DMS53 treated with DMSO at 0.1 percent for 48 hours (cell line): ENCODE data around the gene RELT.
A peak's percentile ranks its signal among the peaks of the same experiment; 100 is the strongest.

Source experiments
- DNase-seq: peaks from one replicate; lab custom pipeline; 2025; ENCODE audit not compliant: unreplicated experiment; lab: John Stamatoyannopoulos, UW

The RELT gene

DNA sequence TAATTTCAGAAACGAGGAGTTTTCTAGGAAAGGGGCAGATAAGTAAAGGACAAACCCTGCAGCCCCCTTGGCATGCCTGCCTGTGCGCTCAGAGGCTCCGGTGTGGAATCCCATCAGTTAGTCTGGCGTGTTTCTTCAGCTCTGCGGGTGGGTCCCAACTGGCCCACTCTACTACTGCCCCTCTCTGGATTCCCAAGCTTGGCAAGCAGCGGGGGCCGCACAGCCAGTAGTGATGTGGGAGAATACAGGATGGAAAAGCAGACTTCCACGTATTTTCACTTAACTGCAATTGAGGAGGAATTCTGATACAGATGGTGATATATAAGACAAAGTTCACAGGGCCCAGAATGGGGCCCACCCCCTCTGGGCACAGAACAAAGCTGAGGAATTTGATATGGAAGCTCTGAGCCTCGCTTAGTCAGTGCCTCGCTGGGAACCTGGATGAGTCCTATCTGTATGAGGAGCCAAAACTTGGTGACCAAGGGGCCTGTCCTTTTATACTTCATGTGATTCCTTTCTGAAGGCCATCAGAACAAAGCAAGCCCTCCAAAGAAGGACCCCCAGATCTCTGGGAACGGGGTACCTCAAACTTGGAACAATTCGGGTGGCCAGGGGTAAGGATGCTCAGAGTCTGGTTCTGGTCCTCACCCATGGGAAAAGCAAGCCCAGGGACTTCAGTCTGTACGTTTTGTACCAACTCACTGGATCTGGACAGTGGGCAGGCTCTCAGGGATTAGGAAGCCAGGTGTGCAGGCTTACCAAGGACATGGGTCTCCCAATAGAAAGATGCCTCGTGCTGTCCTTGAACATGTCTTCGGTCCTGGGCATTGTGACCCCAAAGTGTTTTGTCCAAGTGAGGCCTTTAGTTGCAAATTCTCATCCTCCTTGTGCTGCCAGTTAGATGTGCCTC is 26.0 kb downstream of the RELT start:
- no peak for DNase-seq

DNA sequence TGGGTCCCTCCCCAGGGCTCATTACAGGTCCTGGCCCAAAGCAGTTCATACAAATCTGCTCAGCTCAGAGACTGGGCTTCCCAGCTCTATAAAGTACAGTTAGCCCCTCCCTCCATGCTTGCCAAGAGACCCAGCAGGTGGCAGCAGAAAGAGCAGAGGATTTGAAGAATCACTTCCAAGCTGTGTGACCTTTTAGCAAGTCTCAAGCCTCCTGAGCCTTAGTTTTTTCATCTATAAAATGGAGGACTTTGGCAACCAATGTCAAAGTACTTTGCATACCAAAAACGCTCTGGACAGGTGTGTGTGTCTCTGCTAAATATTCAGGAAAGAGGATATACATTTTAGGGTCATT is 26.6 kb downstream of the RELT start:
- DNase-seq: peak; percentile 38

DNA sequence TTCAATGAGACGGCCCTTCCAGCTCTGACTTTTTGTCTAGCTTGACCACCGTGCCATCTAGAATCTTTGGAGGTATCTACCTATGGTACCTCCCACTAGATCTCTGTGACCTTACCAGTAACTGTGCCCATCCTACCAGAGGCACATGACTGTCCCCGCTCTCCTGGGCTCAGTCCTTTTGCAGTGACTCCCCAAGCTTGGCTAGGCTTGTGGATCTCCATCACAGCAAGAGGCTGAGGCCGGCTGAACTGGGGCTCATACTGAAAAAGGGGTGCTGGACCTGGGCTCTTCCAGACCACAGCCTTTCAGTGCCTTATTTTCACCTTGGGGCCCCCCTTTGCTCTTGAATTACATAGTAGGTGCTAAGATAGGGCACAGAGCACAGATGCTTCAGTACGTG is 27.3 kb downstream of the RELT start:
- no peak for DNase-seq

DNA sequence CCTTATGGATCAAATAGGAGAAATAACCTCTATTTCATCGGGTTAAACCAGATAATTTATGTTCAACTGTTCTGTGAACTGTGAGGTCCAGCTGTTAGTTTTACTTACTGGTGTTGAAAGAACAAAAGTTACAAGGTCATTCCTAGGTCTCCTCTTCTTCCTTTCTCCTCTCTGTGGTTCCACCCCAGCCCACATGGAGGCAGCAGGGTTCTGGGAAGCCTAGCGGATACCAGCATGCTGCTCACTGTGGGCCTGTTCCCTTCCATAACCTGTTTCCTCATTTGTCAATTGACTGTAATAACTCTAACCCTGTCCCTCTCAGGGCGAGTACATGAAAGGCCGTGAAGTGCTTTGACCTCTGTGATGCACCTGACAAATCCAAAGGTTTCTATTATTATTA is 27.8 kb downstream of the RELT start:
- peak; percentile 41 for DNase-seq

DNA sequence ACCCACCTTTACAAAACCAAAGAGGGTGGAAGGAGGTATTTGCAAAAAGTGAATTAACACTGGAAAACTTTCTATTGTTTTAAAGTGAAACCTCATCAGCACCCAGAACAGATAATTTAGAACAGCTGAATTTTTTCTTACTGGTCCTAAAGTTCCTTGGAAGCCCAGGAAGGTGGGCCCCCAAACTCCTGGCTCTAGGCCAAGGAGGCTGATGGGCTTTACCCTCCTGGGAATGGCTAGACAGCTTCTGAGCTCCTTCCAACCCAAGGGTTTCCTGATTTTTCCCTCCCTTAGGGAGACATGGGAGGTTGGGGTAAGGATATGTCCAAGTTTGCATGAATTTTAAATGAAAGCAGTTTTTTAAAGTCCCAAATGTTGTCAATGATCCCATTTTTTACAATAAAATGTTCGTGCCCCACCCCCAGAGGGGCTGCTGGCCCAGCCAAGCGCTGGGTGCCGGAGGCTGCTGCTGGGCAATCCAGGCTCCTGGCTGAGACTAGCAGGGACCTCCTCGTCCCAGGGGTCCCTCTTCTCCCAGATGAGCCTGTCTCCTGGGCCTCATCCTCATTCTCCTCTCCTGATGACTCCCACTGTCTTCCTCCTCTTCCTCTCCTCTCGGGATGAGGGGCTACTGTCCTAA is 28.4 kb downstream of the RELT start:
- no peak for DNase-seq

DNA sequence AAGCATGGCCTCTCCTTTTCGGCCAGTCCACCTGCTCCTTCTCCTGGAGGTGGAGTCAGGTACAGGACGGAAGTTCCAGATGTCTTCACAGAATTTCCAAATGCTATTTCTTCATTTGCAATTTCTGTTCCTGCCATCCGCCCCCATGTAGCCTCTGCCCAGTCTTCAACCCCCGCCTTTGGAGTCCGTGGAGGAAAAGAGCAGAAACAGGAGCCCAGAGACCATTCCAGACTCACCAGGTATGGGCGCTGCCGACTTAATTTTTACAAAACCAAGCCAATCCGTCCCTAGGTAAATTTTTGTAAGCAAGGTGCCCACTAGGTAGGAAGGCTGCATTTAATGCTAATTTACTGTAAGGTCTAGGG is 28.9 kb downstream of the RELT start:
- DNase-seq: no peak

DNA sequence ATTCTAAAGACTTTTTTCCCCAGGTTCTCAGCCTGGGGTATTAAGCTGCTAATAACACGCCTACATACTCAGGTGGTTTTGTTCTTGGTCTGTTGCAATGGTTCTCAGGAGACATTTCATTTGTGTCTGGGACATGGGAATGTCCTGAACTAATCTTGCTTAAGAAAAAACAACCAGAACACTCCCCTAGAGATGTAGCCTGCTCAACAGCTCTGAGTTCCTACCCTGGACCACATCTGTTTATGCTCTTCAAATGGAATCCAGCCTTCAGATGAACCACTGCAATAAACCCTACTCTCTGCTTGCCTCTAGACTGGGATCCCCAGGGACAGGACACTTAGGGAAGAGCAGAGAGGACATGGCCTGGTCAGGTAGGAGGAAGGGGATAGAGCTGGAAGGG is 29.9 kb downstream of the RELT start:
- no peak for DNase-seq

DNA sequence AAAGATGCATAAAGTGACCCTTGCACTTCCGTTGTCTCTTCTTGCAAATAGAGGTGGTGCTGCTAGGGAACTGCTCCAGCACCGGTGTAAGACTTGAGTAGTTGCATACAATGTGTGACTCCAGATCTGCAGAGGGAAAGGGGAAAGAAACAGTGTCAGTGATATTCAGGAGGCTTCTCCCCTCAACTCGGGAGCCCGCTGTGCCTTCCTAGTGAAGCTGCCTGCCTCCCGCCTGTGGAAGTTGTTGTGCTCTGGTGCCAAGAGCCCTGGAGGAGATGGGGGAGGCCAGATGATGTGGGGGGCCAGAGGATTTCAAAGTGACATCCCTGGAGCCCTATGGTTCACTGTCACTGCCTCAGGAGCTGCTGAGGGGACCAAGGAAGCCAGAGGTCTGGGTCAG is 30.4 kb downstream of the RELT start:
- DNase-seq: no peak

DNA sequence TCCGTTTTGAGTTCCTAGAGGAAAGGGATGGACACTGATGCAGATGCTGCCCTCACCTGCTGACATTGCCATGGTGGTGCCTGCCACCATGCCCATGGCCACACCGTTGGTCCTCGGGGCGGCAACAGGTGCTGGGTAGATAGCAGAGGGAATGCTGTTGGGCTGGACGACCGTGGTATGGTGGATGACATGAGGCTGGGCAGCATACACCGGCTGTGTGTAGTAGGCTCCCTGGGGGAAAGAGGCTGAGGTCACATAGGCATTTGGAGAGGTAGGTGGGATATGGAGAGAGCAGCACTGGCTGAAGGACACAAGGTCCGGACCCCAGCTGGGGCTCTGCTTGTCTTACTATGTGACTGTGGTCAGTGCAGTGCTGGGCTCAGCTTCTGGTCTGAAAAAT is 33.2 kb downstream of the RELT start:
- DNase-seq: no peak

DNA sequence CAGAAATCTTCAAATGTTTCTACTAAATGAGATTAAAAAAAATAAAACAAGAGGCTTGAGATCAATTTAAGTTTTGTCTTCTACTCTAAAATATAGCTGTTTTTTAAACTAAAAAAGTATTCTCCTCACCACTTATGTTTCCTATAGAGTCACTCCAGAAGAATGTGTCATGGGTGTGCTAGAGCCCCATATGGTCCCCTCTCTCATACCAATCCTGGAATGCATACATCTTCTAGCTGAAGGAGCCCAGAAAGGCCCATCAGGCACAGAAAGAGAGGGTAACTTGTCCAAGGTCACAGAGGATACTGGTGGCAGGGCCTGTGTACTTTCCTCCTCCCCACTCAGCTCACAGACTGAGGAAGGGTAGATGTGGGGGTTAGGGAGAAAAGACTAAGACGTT is 34.4 kb downstream of the RELT start:
- no peak for DNase-seq

DNA sequence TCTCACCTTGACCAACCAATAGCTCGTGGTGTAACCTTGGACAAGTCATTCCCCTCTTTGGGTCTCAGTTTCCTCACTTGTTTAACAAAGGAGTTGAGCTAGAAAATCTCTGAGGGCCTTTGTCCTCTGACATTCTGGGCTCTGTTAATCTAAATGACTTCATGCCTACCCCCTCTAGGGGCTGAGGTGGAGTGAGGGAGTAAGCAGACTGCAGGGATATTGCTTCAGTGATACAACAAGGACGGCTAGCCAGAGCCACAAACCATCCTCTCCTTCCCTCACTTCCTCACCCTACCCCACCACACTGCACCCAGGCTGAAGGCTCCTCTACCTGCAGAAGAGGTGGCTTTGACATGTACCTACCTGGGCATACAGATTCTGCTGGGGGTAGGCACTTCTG is 34.8 kb downstream of the RELT start:
- DNase-seq: no peak

DNA sequence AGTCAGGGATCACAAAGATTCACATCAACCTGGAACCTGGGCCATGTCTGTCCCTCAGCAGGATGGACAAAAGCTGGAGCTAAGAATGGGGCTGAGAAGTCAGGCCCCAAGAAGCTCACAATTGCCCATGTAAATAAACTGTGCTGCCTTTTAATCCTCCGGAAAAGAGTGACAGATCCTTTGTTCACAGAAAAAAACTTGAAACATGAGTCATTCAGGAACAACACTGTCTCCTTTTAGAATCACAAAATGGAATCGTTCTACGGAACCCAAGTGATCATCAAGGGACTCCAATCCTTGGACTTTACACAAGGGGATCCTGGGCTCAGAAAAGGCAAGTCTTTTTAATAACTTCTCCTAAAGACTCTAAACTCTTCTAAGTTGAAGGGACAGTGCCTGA is 36.1 kb downstream of the RELT start:
- peak; percentile 61 for DNase-seq

DNA sequence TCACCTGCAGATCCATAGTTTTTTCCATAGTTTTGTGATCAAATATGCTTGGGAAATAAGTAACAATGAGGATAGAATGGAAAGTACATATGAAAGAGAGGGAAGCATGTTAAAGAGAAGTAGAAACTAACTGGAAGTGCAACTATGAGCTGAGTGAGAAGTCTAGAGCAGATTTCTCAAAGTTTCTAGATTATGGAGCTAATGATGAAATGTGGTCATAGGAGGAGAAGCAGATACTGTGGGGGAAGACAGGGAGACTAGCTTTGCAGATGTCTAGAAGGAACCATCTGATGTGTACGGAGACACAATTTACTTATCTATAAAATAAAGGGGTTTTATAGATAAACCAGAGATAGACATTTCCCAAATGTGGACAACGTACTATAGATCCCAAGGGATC is 37.1 kb downstream of the RELT start:
- DNase-seq: no peak

DNA sequence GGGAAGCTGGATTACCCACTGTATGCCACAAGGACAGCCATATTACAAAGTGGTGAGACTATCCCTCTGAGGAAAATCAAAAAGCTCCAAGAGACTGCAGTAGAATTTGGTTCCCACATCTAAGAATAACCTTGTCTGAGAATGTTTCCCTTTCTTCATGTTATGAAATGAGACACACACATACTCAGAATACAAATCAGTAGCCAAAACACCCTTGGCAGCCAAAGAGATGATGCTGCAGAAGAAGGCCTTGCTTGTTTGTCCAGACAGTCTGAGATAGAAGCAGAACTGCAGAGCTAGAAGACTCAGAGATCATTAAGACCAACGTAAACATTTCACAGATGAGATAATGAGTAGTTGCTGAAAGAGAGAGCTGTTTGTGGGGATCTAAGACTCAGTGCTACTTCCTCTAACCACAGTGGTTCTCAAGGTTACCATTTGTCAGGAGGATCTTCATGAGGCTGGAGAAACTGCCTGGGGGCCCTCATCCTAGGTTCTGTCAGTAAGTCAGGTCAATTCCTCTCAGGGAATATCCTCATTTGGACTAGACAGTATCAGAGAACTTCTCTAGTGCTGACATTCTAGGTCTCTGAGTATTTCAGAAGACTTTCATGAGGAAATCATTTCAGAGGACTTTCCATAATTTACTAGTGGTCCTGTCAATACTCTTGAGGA is 38.9 kb downstream of the RELT start:
- no peak for DNase-seq

DNA sequence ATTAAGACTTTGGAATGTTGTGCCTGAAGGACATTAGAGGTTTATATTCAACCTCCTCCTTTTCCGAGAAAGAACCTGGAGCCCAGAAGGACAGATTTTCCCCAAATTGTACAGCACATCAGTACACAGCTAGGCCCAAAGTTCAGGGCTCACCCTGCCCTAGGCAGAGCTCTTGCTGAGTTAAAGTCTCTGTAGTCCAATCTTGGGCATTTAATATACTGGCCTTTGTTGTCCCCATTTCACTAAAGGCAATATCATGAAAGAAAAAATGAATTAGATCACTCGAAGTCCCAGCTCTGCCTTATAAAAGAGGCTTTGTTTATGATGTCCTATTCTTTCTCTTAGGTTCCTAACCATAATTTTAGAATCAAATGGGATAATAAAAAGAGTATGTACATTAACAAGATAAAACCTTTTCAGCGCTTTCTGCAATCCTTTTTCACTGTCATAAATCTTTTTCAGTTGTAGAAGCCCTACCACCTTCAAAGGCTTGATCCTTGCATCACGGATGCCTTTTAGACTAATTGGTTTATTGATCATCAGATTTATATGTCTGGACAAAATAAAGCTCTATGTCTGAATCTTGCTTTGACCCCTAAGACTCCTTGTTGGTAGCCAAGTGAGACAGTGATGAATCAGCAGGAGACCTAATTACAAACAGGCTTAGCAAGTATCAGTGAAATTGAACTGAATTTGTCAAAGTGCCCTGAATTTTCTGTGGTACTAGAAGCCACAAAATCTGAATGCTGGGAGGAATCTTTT is 39.8 kb downstream of the RELT start:
- DNase-seq: no peak

DNA sequence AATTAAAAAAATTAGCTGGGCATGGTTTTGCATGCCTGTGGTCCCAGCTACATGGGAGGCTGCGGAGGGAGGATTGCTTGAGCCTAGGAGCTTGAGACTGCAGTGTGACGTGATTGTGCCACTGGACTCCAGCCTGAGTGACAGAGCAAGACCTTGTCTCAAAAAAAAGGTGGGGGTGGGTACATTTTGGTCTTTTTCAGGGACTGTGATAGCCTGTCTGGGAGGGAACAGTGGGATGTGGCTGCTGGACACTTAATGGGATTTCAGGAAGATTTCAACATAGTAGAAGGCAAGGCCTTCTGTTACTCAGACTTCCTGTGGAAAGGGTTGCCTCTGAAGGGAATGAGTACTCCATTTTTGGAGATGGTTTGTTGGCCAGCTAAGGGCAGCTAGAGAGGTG is 40.6 kb downstream of the RELT start:
- no peak for DNase-seq

DNA sequence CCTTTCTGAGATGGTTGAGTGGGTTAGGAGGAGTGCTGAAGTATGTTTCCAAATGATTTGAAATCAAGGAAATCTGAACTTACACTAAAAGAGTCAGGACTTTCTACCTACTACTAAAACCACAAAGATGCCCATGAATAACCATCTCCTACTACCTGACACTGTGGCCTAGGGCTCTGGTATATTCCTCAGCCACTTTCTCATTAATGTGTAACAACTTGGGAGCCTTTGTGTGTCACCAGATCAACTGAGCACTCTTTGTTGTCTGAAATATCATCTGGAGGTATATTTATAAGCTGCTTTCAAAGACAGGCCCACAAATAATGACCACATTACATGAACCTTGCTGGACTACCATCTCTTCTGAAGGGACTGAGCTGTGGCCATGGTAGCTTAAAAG is 43.9 kb downstream of the RELT start:
- no peak for DNase-seq

DNA sequence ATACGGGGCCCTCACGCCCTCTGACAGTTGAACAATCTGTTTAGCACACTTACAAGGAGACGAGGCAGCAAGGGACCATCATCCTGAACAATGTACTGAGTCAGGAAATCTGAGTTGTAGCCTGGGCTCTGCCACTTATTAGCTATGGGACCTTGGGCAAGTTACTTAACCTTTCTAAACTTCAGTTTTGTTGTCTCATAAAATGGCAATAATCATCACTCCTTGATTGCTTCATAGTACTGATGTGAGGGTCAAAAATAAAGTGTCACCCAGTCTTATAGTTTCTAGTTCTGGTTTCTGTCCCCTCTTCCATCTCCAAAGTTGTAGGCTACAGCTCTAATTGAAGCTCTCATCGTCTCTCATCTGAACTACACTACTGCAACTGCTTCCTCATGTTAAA is 46.7 kb downstream of the RELT start:
- DNase-seq: no peak

DNA sequence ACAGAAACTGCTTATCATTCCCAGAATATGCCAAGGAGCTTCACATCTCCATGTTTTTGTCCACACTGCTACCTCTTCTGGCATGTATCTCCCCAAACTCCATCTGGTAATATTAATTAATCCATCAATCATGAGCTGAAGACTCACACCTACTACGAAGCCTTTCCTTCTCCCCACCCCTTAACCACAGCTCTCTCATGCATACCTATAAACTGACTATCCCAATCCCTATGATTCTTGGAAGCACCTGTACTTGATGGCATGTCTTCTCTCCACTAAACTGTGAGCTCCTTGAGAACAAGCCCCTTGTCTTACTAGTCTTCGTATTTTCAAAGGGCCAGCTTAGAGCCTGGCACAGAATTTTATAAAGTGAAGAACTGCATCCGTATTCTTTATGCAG is 47.3 kb downstream of the RELT start:
- DNase-seq: no peak

DNA sequence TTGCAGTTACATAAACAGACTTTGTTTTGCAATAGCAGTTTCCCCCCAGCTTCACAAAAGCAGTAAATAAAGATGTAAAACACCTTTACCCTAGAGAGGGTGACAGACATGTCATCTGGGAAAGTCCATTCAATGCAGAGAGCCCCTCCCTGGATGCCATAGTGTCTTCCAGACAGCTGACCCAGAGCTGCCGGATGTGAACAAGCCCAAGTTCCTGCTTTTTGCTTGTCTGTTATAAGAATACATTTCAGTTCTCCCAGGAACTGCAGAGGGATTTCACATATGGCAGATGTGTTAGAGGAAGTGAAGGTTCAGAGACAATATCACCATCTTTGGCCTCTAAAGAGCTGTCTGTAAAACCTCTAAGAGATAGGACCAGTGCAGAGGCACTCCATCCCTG is 48.9 kb downstream of the RELT start:
- no peak for DNase-seq

DNA sequence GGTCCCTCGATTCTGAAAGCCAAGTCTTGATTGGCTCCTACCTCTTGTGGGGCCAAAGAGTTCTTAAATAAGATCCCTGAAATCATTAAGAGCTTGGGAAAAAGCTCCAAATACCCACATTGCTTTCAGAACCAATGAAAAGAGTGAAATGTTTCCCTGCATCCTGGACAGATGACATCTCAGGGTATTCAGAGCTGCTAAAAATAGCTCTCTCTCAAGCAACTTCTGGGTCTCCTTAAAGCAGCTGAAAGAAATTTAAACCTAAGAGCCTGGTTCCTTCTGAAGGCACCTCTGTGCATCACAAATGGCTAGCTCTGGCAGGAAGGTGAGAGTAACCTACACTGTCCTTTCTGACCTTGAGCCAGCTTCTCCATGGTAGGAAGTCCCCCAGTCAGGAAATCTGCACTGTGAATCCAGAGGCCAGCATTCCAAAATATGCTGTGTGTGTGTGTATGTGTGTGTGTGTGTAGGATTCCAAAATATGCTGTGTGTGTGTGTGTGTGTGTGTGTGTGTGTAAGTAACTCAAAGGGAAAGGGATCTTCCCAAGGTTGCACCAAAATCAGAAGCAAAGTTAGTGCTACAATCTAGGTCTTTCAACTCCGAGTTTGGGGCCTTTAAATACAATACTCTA is 50.1 kb downstream of the RELT start:
- no peak for DNase-seq
